Measurements from ENCODE around the gene SH3PXD2A.

The SH3PXD2A gene

GRCh38 chr10:103879409-103879808, 24.0 kb upstream of the SH3PXD2A start:
- no peak for DNase-seq

GRCh38 chr10:103877861-103878260, 22.5 kb upstream of the SH3PXD2A start:
- DNase-seq = peak in 1 of 14 donors; percentile 55

GRCh38 chr10:103876155-103876554, 20.8 kb upstream of the SH3PXD2A start:
- DNase-seq = no peak

- no peak for DNase-seq
These were observed 19.4 kb upstream of the SH3PXD2A start for GRCh38 chr10:103874730-103875129.

- no peak for DNase-seq
These were observed 17.0 kb upstream of the SH3PXD2A start for GRCh38 chr10:103872137-103872931.

GRCh38 chr10:103871006-103871405, 15.6 kb upstream of the SH3PXD2A start:
- DNase-seq = no peak

- DNase-seq = no peak
These were observed 15.1 kb upstream of the SH3PXD2A start for GRCh38 chr10:103870516-103870915.

- DNase-seq = no peak
These were observed 14.0 kb upstream of the SH3PXD2A start for GRCh38 chr10:103869336-103869735.

- DNase-seq = no peak
These were observed 12.8 kb upstream of the SH3PXD2A start for GRCh38 chr10:103868200-103868599.

- no peak for DNase-seq
These were observed 6.1 kb upstream of the SH3PXD2A start for GRCh38 chr10:103861505-103861904.

- DNase-seq = peak in 13 of 14 donors; percentile 14 to 77 (median 51)
These were observed 4.0 kb upstream of the SH3PXD2A start for GRCh38 chr10:103859161-103860086.

- no peak for DNase-seq
These were observed 3.0 kb upstream of the SH3PXD2A start for GRCh38 chr10:103858360-103858759.

GRCh38 chr10:103856797-103857170, 1.4 kb upstream of the SH3PXD2A start:
- no peak for DNase-seq

- DNase-seq = peak in 2 of 14 donors; percentile 35 to 50
These were observed 748 bp upstream of the SH3PXD2A start for GRCh38 chr10:103855852-103856796.

GRCh38 chr10:103854686-103855391, 537 bp downstream of the SH3PXD2A start:
- peak in 6 of 14 donors; percentile 43 to 68 (median 62) for DNase-seq

- peak in 3 of 14 donors; percentile 45 to 58 (median 52) for DNase-seq
These were observed 1.1 kb downstream of the SH3PXD2A start for GRCh38 chr10:103854265-103854685.

- peak in 1 of 14 donors; percentile 44 for DNase-seq
These were observed 1.7 kb downstream of the SH3PXD2A start for GRCh38 chr10:103853428-103854264.

- no peak for DNase-seq
These were observed 2.5 kb downstream of the SH3PXD2A start for GRCh38 chr10:103852856-103853255.

- peak in 2 of 14 donors; percentile 24 to 47 for DNase-seq
These were observed 3.1 kb downstream of the SH3PXD2A start for GRCh38 chr10:103852189-103852711.

GRCh38 chr10:103851261-103851660, 4.1 kb downstream of the SH3PXD2A start:
- DNase-seq = no peak
